Central memory CD4-positive, alpha-beta T cell (primary cell): Measurements from ENCODE around the gene NPW.
A peak's percentile ranks its signal among the peaks of the same experiment; 100 is the strongest.

Experiments
- DNase-seq: peaks from one replicate; pipeline ENCODE4 v3.0.0; 2022

Gene NPW

GRCh38 chr16:2037115-2037514 is 17.5 kb downstream of the NPW start:
- no peak for DNase-seq

GRCh38 chr16:2037647-2038381 is 18.2 kb downstream of the NPW start:
- DNase-seq = no peak

GRCh38 chr16:2038382-2039231 is 19.0 kb downstream of the NPW start:
- DNase-seq = no peak

GRCh38 chr16:2039274-2040031 is 19.9 kb downstream of the NPW start:
- no peak for DNase-seq

- no peak for DNase-seq
These were observed 20.6 kb downstream of the NPW start for GRCh38 chr16:2040041-2040786.

GRCh38 chr16:2040787-2041522 is 21.4 kb downstream of the NPW start:
- DNase-seq = no peak

GRCh38 chr16:2042171-2042985 is 22.8 kb downstream of the NPW start:
- no peak for DNase-seq

- DNase-seq = no peak
These were observed 23.5 kb downstream of the NPW start for GRCh38 chr16:2042986-2043666.

- no peak for DNase-seq
These were observed 24.3 kb downstream of the NPW start for GRCh38 chr16:2043667-2044451.

GRCh38 chr16:2044541-2044940 is 25.0 kb downstream of the NPW start:
- no peak for DNase-seq

- DNase-seq = no peak
These were observed 26.6 kb downstream of the NPW start for GRCh38 chr16:2045965-2046892.

- no peak for DNase-seq
These were observed 27.3 kb downstream of the NPW start for GRCh38 chr16:2046893-2047329.

GRCh38 chr16:2047330-2048115 is 27.9 kb downstream of the NPW start, which contains the start of the genes NTHL1 and TSC2:
Gene NTHL1 (minus strand): TSS chr16:2047834. CDS start chr16:2047823, 11 bp downstream.
Gene TSC2 (plus strand): TSS chr16:2047985. CDS start chr16:2048616, 631 bp downstream.
- DNase-seq = peak; percentile 87

GRCh38 chr16:2048116-2048543 is 28.5 kb downstream of the NPW start:
- DNase-seq = no peak

GRCh38 chr16:2053211-2053610 is 33.6 kb downstream of the NPW start:
- DNase-seq = no peak

GRCh38 chr16:2053897-2054296 is 34.3 kb downstream of the NPW start:
- DNase-seq = no peak
